Body of pancreas (tissue), 4 donors: Measurements from ENCODE around the gene PPP2R3B. TPM values are rescaled to one million over a fixed set of nuclear protein-coding genes. Genes with fewer than 3 reads are reported as not detected.
"Not testable (repeated sequence)": the region's sequence is repeated elsewhere in the genome, so short reads cannot be mapped to it uniquely, and the experiment has no call there.

Source experiments
- ATAC-seq: fragments of 150-250 bp; one replicate; pipeline ENCODE4 v1.9.1; 2016
- DNase-seq, 4 donors: peaks; one replicate each; pipeline ENCODE4 v3.0.0-alpha.2; 2019
- H3K27ac ChIP-seq, 4 donors: fragments of 200-600 bp; sonication (generic); 1 replicate in 3 of 4; 2 replicates in 1 of 4; pipeline versions ENCODE4 v1.5.1 to v1.6.1; 2016 to 2019; ENCODE audit warnings: mild to moderate bottlenecking in 1 of 4, mixed read lengths in 1 of 4, moderate library complexity in 1 of 4
- H3K27me3 ChIP-seq, 2 donors: fragments of 200-600 bp; sonication (generic); one replicate each; pipeline ENCODE4 v1.6.0; 2016; ENCODE audit warnings: mild to moderate bottlenecking in 1 of 2
- H3K36me3 ChIP-seq, 2 donors: fragments of 200-600 bp; sonication (generic); replicated peaks in 1 of 2; 2 replicates each; pipeline ENCODE4 v1.5.1; 2016; ENCODE audit warnings: low read depth in 2 of 2; ENCODE audit not compliant: insufficient read depth in 1 of 2
- H3K4me1 ChIP-seq: fragments of 200-600 bp; sonication (generic); one replicate; pipeline ENCODE4 v1.6.0; 2016
- H3K4me3 ChIP-seq, 2 donors: fragments of 200-600 bp; sonication (generic); 1 replicate in 1 of 2; 2 replicates in 1 of 2; pipeline ENCODE4 v1.5.1; 2016 to 2019
- H3K9me3 ChIP-seq, 3 donors: fragments of 200-600 bp; sonication (generic); 1 replicate in 2 of 3; 2 replicates in 1 of 3; pipeline ENCODE4 v1.5.1; 2016
- POLR2A ChIP-seq, 3 donors: fragments of 450-650 bp; IDR thresholded peaks; one replicate each; pipeline ENCODE4 v1.6.1; 2016; ENCODE audit warnings: antibody characterized with exemption in 3 of 3, mild to moderate bottlenecking in 2 of 3
- WGBS, 2 donors: methylation state at CpG; one replicate each; pipeline ENCODE4 v1.1.5; 2017; 5-methylcytosine and 5-hydroxymethylcytosine counted together
- intact Hi-C: fragments of 100-400 bp; cut with DNase I; formaldehyde crosslinking; loops from one replicate; pipeline ENCODE4 v1.15.1; 2023
- total RNA-seq, 2 donors: library from RNA; depleted of rRNA; stranded (reverse); fragments of >200 nt; gene quantifications; one replicate each; pipeline ENCODE4 v1.1.0, GENCODE V29; 2016
- TF ChIP-seq, protein P1 (sequence below), 7 experiments: fragments of 450-650 bp in 4 of 7; fragments of 200-600 bp in 3 of 7; sonication (generic) in 3 of 7; IDR thresholded peaks; one replicate each; pipeline ENCODE4 v1.5.1; 2016 to 2019; ENCODE audit warnings: antibody characterized with exemption in 7 of 7

Gene PPP2R3B
- total RNA-seq, 2 donors from 2014 or later = 5.6 to 11.4 TPM

DNA sequence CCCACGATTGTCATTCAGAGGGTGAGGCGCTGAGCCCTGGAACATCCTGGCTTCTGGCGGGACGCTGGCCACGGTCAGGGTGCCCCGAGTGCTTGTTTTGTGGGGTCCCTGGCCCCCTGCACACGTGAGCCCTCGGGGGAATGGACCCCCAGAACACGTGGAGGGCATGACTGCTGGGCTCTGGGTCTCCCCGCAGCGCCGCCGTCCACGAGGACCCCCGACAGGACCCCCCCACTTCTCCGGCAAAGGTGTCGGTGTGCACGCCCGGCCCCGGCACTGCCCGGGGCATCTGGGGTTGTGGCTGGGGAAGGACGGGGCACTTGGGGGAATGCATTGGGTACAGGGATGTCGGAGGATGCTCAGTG is 54.2 kb downstream of the PPP2R3B start:
- intact Hi-C loops = no loop called here
- ATAC-seq (no peak), DNase-seq (peak in 1 of 4 donors; percentile 3)
- peaks cover 12% of the 10 kb centered on the region for H3K4me1 ChIP-seq
- H3K4me3 ChIP-seq = no peak overlapping the region
- no peak overlapping the region for H3K27ac ChIP-seq
- TF ChIP-seq POLR2A (IDR thresholded peaks at IDR 0.05) = no peak
- TF ChIP-seq, protein P1, sequence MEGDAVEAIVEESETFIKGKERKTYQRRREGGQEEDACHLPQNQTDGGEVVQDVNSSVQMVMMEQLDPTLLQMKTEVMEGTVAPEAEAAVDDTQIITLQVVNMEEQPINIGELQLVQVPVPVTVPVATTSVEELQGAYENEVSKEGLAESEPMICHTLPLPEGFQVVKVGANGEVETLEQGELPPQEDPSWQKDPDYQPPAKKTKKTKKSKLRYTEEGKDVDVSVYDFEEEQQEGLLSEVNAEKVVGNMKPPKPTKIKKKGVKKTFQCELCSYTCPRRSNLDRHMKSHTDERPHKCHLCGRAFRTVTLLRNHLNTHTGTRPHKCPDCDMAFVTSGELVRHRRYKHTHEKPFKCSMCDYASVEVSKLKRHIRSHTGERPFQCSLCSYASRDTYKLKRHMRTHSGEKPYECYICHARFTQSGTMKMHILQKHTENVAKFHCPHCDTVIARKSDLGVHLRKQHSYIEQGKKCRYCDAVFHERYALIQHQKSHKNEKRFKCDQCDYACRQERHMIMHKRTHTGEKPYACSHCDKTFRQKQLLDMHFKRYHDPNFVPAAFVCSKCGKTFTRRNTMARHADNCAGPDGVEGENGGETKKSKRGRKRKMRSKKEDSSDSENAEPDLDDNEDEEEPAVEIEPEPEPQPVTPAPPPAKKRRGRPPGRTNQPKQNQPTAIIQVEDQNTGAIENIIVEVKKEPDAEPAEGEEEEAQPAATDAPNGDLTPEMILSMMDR (IDR thresholded peaks at IDR 0.05) = no peak
- 88% methylated on average over 21 of the region's 23 CpGs; no CpG with 5 or more reads in 1 of the 2 donors for WGBS, 2 donors
- H3K36me3 ChIP-seq = no peaks in the 10 kb centered on the region
- H3K27me3 ChIP-seq = peaks cover 0 to 13% of the 10 kb centered on the region in 2 donors
- H3K9me3 ChIP-seq = no peaks in the 10 kb centered on the region

DNA sequence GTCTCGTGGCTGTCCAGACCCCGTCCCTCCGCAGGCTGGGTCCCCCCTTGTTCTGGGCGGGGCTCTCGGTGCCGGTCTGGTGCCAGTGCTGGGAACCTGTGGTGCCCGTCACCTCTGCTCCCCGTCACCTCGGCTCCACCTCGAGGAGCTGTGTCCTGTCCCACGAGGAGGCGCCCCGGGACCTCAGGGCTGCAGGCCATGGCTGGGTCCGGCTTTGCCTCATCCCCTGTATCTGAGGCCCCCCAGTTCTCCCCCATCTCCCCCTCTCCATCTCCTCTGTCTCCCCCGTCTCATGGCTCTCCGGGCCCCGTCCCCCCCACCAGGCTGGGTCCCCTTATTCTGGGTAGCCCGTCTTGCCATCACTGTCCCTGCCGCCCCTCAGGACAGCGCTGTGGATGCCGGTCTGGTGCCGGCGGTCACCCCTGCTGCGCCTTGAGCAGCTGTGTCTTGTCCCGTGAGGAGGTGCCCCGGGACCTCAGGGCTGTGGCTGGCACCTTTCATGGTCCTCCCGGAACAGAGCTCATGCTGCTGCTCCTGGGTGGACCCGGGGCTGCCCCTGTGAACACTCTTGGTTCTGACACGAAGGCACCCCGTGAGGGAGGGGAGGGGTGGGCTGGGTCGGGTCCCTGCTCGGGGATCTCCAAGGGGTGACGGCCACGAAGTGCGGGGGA is 54.7 kb downstream of the PPP2R3B start:
- Histone ChIP-seq H3K9me3 (no peaks in the 10 kb centered on the region), H3K27ac (no peak overlapping the region), H3K27me3 (peaks cover 0 to 13% of the 10 kb centered on the region in 2 donors), H3K4me3 (no peak overlapping the region), H3K4me1 (peaks cover 12% of the 10 kb centered on the region), H3K36me3 (no peaks in the 10 kb centered on the region)
- ATAC-seq (no peak), DNase-seq (no peak)
- intact Hi-C loops = no loop called here
- TF ChIP-seq, protein P1 (IDR thresholded peaks at IDR 0.05) = no peak
- no peak for TF ChIP-seq POLR2A (IDR thresholded peaks at IDR 0.05)
- WGBS, 2 donors = 42 to 44% methylated on average over 19 to 31 of the region's 35 CpGs

DNA sequence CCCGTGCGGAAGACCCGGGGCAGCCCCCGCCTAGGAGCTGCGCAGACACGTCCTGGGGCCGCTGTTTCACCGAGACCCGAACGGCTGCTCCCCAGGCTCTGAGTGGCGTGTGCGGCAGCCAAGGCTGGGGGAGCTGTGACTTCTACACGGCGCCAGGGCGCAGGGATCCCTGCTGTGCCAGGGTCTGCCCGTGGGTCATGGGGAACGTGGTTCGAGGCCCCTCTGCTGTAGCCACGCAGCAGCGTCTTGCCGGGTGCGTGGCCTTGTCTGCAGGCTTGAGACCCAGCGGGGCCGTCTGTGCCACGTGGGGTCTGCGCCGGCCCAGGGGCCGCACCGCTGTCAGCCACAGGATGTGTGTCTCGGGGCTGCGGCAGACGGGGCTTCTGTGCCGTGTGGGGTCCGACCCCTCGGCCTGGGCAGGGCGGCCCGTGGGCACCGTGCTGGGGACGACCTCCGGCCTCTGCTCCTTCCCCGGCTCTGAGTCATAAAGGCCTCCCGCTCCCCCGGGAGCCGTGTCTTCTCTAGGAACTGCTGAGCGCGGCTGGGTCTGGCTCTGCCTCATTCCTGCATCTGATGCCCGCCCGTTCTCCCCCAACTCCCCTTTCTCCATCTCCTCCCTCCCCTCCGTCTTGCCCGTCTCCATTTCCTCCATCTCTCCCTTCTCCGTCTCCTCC is 55.4 kb downstream of the PPP2R3B start:
- intact Hi-C loops = no loop called here
- Histone ChIP-seq H3K4me3 (no peak overlapping the region), H3K36me3 (no peaks in the 10 kb centered on the region), H3K4me1 (peaks cover 12% of the 10 kb centered on the region), H3K27me3 (peaks cover 0 to 13% of the 10 kb centered on the region in 2 donors), H3K9me3 (no peaks in the 10 kb centered on the region), H3K27ac (no peak overlapping the region)
- DNase-seq = peak in 1 of 4 donors; percentile 13
- TF ChIP-seq, protein P1 (IDR thresholded peaks at IDR 0.05) = no peak
- TF ChIP-seq POLR2A (IDR thresholded peaks at IDR 0.05) = no peak
- peak; percentile 30 for ATAC-seq
- WGBS, 2 donors = 5 to 15% methylated on average over 11 to 50 of the region's 51 CpGs

DNA sequence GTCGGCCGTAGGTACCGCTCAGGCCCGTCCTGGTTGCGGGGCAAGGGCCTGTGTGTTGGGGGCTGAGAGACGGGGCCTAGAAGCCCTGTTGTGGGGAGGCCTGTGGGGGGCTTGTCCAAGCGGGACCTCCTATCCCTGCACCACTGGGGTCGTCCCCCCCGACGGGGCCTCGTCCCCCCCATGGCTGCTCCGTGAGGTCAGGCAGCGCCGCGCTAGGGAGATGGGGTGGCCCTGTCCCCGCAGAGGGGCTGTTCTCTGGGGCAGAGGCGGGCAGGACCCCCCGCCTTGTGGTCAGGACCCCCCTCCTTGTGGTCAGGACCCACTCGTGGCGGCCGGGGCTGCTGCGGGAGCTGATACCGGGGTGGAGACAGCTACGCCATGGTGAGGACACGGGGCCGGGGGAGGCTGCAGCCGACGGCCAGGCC is 56.0 kb downstream of the PPP2R3B start:
- peaks cover 12% of the 10 kb centered on the region for H3K4me1 ChIP-seq
- 12% methylated on average over 16 of the region's 28 CpGs; no CpG with 5 or more reads in 1 of the 2 donors for WGBS, 2 donors
- no peak for ATAC-seq
- H3K36me3 ChIP-seq = no peaks in the 10 kb centered on the region
- no peaks in the 10 kb centered on the region for H3K9me3 ChIP-seq
- intact Hi-C loops = no loop called here
- no peak overlapping the region for H3K4me3 ChIP-seq
- no peak for TF ChIP-seq POLR2A (IDR thresholded peaks at IDR 0.05)
- TF ChIP-seq, protein P1 (IDR thresholded peaks at IDR 0.05) = no peak
- DNase-seq = peak in 1 of 4 donors; percentile 1
- H3K27ac ChIP-seq = no peak overlapping the region
- peaks cover 0 to 13% of the 10 kb centered on the region in 2 donors for H3K27me3 ChIP-seq

DNA sequence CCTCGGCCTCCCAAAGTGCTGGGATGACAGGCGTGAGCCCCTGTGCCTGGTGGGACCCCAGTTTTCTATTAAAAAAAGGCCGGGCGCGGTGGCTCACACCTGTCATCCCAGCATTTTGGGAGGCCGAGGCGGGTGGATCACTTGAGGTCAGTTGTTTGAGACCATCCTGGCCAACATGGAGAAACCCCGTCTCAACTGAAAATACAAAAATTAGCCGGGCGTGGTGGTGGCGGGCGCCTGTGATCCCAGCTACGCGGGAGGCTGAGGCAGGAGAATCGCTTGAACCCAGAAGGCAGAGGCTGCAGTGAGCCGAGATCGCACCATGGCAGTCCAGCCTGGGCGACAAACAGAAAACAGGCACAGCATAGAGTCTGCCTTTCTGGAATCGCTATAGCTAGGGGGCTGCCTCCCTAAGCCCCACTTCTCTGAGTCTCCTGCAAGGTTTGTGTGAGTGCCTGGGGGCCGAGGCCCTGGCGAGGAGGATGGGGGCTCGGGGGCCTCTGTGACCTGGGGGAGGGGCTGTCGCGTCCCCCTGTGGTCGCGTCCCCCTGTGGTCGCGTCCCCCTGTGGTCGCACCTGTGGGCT is 56.5 kb downstream of the PPP2R3B start:
- H3K27ac ChIP-seq, intact Hi-C loops, H3K36me3 ChIP-seq, ATAC-seq, H3K4me3 ChIP-seq, H3K9me3 ChIP-seq: not testable (repeated sequence)
- peak in 1 of 4 donors; percentile 3 for DNase-seq
- Histone ChIP-seq H3K4me1 (peaks cover 12% of the 10 kb centered on the region), H3K27me3 (peaks cover 0 to 13% of the 10 kb centered on the region in 2 donors)
- 65 to 92% methylated on average over 8 to 28 of the region's 29 CpGs for WGBS, 2 donors
